GM12878 (cell line): ENCODE measurements around the gene SEC31A. TPM values are rescaled to one million over a fixed set of nuclear protein-coding genes. Genes with fewer than 3 reads are reported as not detected.
A peak's percentile ranks its signal among the peaks of the same experiment; 100 is the strongest.

ENCODE experiments used
- ATAC-seq: fragments of 200-7000 bp; cut with Tn5 transposase; 3 replicates; pipeline ENCODE4 v1.9.1; 2020; ENCODE audit warnings: mild to moderate bottlenecking, moderate library complexity
- BruUV-seq: library from RNA; stranded (reverse); fragments of 400-500 nt; replicated peaks from 2 replicates; lab custom pipeline; 2021; lab: Mats Ljungman, UMichigan
- CTCF ChIA-PET: fragments of 300-600 bp; sonication (Branson Sonifier 250); formaldehyde crosslinking; extraction: SDS; loops from one replicate; lab custom pipeline; 2021; ENCODE audit warnings: inconsistent platforms; lab: Yijun Ruan, JAX
- POLR2A ChIA-PET: fragments of 350-600 bp; formaldehyde crosslinking; extraction: SDS; loops from one replicate; lab custom pipeline; 2021; ENCODE audit warnings: inconsistent platforms; lab: Charles Lee
- RAD21 ChIA-PET: fragments of 300-600 bp; sonication (Branson Sonifier 250); formaldehyde crosslinking; loops from one replicate; lab custom pipeline; 2023; ENCODE audit warnings: antibody characterized with exemption; ENCODE audit not compliant: unreplicated experiment; lab: Charles Lee
- SMC1A ChIA-PET: fragments of 300-600 bp; sonication (Branson Sonifier 250); formaldehyde crosslinking; loops from one replicate; lab custom pipeline; 2023; ENCODE audit not compliant: unreplicated experiment, uncharacterized antibody; lab: Charles Lee
- DNase-seq: peaks from one replicate; pipeline ENCODE4 v3.0.0-alpha.2; 2011; ENCODE audit warnings: low read depth, low spot score
- FAIRE-seq: peaks from 3 replicates; lab custom pipeline; 2011; peaks lifted over from hg19 to GRCh38; lab: Jason Lieb, UNC
- H2AFZ ChIP-seq: 2 replicates; pipeline ENCODE4 v1.6.0; 2011; ENCODE audit warnings: low read depth, low read length, control low read depth; ENCODE audit not compliant: control insufficient read depth
- H3K27ac ChIP-seq: 2 replicates; pipeline ENCODE4 v1.5.1; 2011; ENCODE audit warnings: control low read depth; ENCODE audit not compliant: control insufficient read depth, insufficient read depth
- H3K27me3 ChIP-seq, 2 experiments: replicated peaks in 1 of 2; 2 replicates each; pipeline versions ENCODE4 v1.6.0 to v1.6.1; 2011; ENCODE audit warnings: low read length in 1 of 2; ENCODE audit not compliant: control insufficient read depth in 2 of 2, insufficient read depth in 2 of 2
- H3K36me3 ChIP-seq, 2 experiments: 2 replicates each; pipeline ENCODE4 v1.5.1; 2011; ENCODE audit warnings: low read length in 1 of 2; ENCODE audit not compliant: control insufficient read depth in 2 of 2, insufficient read depth in 2 of 2
- H3K4me1 ChIP-seq: 2 replicates; pipeline ENCODE4 v1.6.1; 2011; ENCODE audit warnings: mild to moderate bottlenecking, low read length, moderate library complexity, mixed read lengths; ENCODE audit not compliant: control insufficient read depth, insufficient read depth
- H3K4me2 ChIP-seq: 2 replicates; pipeline ENCODE4 v1.6.0; 2011; ENCODE audit warnings: control low read depth; ENCODE audit not compliant: control insufficient read depth, insufficient read depth
- H3K4me3 ChIP-seq: fragments of 200-600 bp; sonication (generic); 2 replicates; pipeline ENCODE4 v1.5.1; 2016
- H3K79me2 ChIP-seq: 2 replicates; pipeline ENCODE4 v1.6.0; 2011; ENCODE audit warnings: low read length; ENCODE audit not compliant: control insufficient read depth, insufficient read depth
- H3K9ac ChIP-seq: 2 replicates; pipeline ENCODE4 v1.8.0; 2011; ENCODE audit warnings: low read length, control low read depth, mixed read lengths; ENCODE audit not compliant: control insufficient read depth, insufficient read depth
- H3K9me3 ChIP-seq: replicated peaks from 3 replicates; pipeline ENCODE4 v1.5.1; 2011; ENCODE audit warnings: mild to moderate bottlenecking, low read length; ENCODE audit not compliant: control insufficient read depth, insufficient read depth
- H4K20me1 ChIP-seq: 2 replicates; pipeline ENCODE4 v1.6.0; 2011; ENCODE audit not compliant: control insufficient read depth, insufficient read depth
- BHLHE40 ChIP-seq, 2 experiments: fragments of 450-650 bp in 1 of 2; IDR thresholded peaks; 2 replicates each; pipeline ENCODE4 v1.6.1; 2011 to 2017; ENCODE audit warnings: low read depth in 2 of 2, borderline replicate concordance in 1 of 2, improper control_type of control experiment in 1 of 2, low read length in 1 of 2, mild to moderate bottlenecking in 1 of 2
- CTCF ChIP-seq, 3 experiments: IDR thresholded peaks in 2 of 3; conservative IDR thresholded peaks in 1 of 3; 2 replicates each; pipeline ENCODE4 v1.5.1; 2011; ENCODE audit warnings: low read depth in 3 of 3, low read length in 3 of 3, mild to moderate bottlenecking in 3 of 3, control low read depth in 2 of 3, moderate library complexity in 2 of 3, inconsistent platforms in 1 of 3, mixed read lengths in 1 of 3; ENCODE audit not compliant: control insufficient read depth in 2 of 3, insufficient read depth in 1 of 3; ENCODE audit errors: extremely low read depth in 1 of 3
- JUNB ChIP-seq: IDR thresholded peaks from 2 replicates; pipeline ENCODE4 v1.6.1; 2016; ENCODE audit warnings: antibody characterized with exemption, mild to moderate bottlenecking
- LARP7 ChIP-seq: fragments of 450-650 bp; IDR thresholded peaks from 2 replicates; pipeline ENCODE4 v1.6.1; 2017; ENCODE audit warnings: mild to moderate bottlenecking
- RAD21 ChIP-seq: IDR thresholded peaks from 2 replicates; pipeline ENCODE4 v1.6.1; 2011; ENCODE audit warnings: mild to moderate bottlenecking, low read depth, low read length, moderate library complexity; ENCODE audit not compliant: insufficient read depth
- STAT3 ChIP-seq: IDR thresholded peaks from 2 replicates; pipeline ENCODE4 v1.6.1; 2011; ENCODE audit warnings: low read depth, low read length, improper control_type of control experiment
- WGBS: methylation state at CpG from one replicate; pipeline ENCODE4 v1.1.6; 2016; ENCODE audit warnings: low lambda C conversion rate; ENCODE audit not compliant: insufficient replicate concordance, insufficient coverage; ENCODE audit errors: missing lambda C conversion rate; 5-methylcytosine and 5-hydroxymethylcytosine counted together
- in situ Hi-C: fragments of 300-500 bp; cut with MboI; formaldehyde crosslinking; loops from 9 replicates; pipeline ENCODE4 v1.14.3; 2018; ENCODE audit warnings: mixed read lengths
- intact Hi-C: fragments of 100-400 bp; cut with micrococcal nuclease; formaldehyde crosslinking; loops from one replicate; pipeline ENCODE4 v1.14.2; 2022; ENCODE audit not compliant: unreplicated experiment
- polyA plus RNA-seq, 11 experiments: library from polyadenylated mRNA; depleted of rRNA in 4 of 11; unstranded in 6 of 11; stranded (reverse) in 5 of 11; fragments of >200 nt; fragmentation: Nextera tagmentation in 4 of 11; fragmentation: Illumina TruSeq in 1 of 11; extraction: Ambion mirVana in 4 of 11; extraction: Trizol in 1 of 11; gene quantifications; 1 replicate in 1 of 11; 2 replicates in 10 of 11; pipeline versions ENCODE4 v1.2.1 to v1.2.3, GENCODE V29; 2011 to 2016; ENCODE audit warnings: inconsistent platforms in 2 of 11, missing spikeins in 2 of 11, low read depth in 1 of 11
- total RNA-seq, 4 experiments: library from RNA; depleted of rRNA in 3 of 4; stranded (reverse); fragments of >200 nt in 3 of 4; fragmentation: Illumina TruSeq in 1 of 4; extraction: Trizol in 1 of 4; gene quantifications; 2 replicates each; pipeline versions ENCODE4 v1.2.1 to v1.2.3, GENCODE V29; 2013 to 2021

Gene SEC31A
- total and polyA plus RNA-seq, 10 of the 15 experiments (the other 5 are each of a cell fraction or from before 2014, with no cell fraction given) = 74.6 to 171 (median 129) TPM

GRCh38 chr4:82802911-82803310 lies 88.0 kb downstream of the SEC31A start (continued):
- TF ChIP-seq BHLHE40 (IDR thresholded peaks at IDR 0.05; ENCODE audit: borderline replicate concordance in 1 of 2, low read depth in 2 of 2, low read length in 1 of 2) (no peak), STAT3 (no peak)

DNA sequence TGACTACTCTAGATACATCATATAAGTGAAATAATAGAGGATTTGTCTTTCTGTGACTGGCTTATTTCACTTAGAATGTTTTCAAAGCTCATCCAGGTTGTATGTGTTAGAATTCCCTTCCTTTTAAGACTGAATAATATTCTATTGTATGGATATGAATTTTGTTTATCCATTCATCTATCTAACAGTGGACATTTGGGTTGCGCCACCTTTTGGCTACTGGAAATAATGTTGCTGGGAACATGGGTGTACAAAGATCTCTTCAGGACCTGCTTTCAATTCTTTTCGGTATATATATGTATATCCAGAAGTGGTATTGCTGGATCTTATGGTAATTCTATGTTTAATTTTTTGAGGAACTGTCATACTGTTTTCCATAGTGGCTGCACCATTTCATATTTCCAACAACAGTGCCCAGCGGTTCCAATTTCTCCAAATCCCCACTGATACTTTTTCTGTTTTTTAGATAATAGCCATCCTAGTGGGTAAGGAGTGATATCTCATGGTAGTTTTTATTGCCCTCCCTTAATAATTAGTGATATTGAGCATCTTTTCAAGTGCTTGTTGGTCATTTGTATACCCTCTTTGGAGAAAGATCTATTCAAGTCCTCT lies 88.9 kb downstream of the SEC31A start:
- Histone ChIP-seq H3K4me1 (peaks cover 9% of the 10 kb centered on the region), H3K4me2 (no peak overlapping the region), H3K27ac (no peak overlapping the region), H3K79me2 (no peaks in the 10 kb centered on the region), H3K4me3 (no peak overlapping the region), H3K9ac (no peak overlapping the region), H3K36me3 (no peaks in the 10 kb centered on the region), H2AFZ (no peak overlapping the region), H3K9me3 (no peaks in the 10 kb centered on the region), H3K27me3 (no peaks in the 10 kb centered on the region), H4K20me1 (no peaks in the 10 kb centered on the region)
- FAIRE-seq = peak; percentile 57
- BruUV-seq = no TSS peak
- ChIA-PET SMC1A (no interaction called here), RAD21 (no interaction called here), POLR2A (no interaction called here), CTCF (interaction anchor here (0.6 to 0.9 kb wide), 2 partner anchors 17 to 549 kb away, joined by 3 to 4 read pairs; no protein-coding TSS in a partner anchor)
- no peak for DNase-seq
- intact Hi-C loops (no loop called here), in situ Hi-C loops (no loop called here)
- 58% methylated on average over 3 of the region's 3 CpGs for WGBS
- TF ChIP-seq JUNB (no peak), CTCF (IDR thresholded peaks at IDR 0.05 in 2 of 3, conservative IDR thresholded peaks at IDR 0.05 in 1 of 3; ENCODE audit: control insufficient read depth in 2 of 3, extremely low read depth in 1 of 3, insufficient read depth in 1 of 3, low read depth in 3 of 3, low read length in 3 of 3) (peak in 1 of 3 experiments; percentile 30; a peak in 2 of 6 replicates), RAD21 (peak; percentile 33; the same call in 1 of the 2 replicates), LARP7 (no peak)
- ATAC-seq = no peak
